Measurements from ENCODE around the gene FLACC1. TPM values are rescaled to one million over a fixed set of nuclear protein-coding genes. Genes with fewer than 3 reads are reported as not detected.

Gene FLACC1
- total and polyA plus RNA-seq, 2 of the 8 experiments (the other 6 are each of a cell fraction or from before 2014, with no cell fraction given), result 0.58 TPM; not detected in 1

DNA sequence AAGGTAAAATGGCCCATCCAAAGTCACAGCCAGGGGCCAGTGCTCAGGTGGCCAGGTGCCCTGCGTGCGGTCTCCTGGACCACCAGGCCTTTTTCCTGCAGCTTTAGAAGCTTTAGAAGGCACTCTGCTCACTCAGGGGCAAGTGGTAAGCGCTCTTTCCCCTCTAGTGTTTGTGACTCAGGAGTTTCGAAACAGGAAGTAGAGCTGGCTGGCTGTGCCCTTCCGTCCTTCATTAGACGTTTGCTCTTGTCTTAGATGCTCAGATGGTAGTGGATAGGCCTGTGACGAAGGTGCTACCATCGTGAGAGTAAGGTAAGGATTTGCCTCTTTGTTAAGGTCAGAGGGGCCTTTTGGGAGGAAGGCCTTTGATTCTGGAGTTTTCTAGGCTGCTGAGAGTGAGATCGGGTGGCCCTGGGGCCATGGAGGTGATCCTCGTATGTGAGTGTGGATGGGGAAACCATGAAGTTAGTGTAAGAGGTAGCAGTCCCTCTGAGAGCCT, 96.8 kb downstream of the FLACC1 start, which contains the start of gene CASP8 (continued):
- no peak for TF ChIP-seq HDAC6 (IDR thresholded peaks at IDR 0.05; ENCODE audit: low read depth, low read length)
- TF ChIP-seq, protein P1, sequence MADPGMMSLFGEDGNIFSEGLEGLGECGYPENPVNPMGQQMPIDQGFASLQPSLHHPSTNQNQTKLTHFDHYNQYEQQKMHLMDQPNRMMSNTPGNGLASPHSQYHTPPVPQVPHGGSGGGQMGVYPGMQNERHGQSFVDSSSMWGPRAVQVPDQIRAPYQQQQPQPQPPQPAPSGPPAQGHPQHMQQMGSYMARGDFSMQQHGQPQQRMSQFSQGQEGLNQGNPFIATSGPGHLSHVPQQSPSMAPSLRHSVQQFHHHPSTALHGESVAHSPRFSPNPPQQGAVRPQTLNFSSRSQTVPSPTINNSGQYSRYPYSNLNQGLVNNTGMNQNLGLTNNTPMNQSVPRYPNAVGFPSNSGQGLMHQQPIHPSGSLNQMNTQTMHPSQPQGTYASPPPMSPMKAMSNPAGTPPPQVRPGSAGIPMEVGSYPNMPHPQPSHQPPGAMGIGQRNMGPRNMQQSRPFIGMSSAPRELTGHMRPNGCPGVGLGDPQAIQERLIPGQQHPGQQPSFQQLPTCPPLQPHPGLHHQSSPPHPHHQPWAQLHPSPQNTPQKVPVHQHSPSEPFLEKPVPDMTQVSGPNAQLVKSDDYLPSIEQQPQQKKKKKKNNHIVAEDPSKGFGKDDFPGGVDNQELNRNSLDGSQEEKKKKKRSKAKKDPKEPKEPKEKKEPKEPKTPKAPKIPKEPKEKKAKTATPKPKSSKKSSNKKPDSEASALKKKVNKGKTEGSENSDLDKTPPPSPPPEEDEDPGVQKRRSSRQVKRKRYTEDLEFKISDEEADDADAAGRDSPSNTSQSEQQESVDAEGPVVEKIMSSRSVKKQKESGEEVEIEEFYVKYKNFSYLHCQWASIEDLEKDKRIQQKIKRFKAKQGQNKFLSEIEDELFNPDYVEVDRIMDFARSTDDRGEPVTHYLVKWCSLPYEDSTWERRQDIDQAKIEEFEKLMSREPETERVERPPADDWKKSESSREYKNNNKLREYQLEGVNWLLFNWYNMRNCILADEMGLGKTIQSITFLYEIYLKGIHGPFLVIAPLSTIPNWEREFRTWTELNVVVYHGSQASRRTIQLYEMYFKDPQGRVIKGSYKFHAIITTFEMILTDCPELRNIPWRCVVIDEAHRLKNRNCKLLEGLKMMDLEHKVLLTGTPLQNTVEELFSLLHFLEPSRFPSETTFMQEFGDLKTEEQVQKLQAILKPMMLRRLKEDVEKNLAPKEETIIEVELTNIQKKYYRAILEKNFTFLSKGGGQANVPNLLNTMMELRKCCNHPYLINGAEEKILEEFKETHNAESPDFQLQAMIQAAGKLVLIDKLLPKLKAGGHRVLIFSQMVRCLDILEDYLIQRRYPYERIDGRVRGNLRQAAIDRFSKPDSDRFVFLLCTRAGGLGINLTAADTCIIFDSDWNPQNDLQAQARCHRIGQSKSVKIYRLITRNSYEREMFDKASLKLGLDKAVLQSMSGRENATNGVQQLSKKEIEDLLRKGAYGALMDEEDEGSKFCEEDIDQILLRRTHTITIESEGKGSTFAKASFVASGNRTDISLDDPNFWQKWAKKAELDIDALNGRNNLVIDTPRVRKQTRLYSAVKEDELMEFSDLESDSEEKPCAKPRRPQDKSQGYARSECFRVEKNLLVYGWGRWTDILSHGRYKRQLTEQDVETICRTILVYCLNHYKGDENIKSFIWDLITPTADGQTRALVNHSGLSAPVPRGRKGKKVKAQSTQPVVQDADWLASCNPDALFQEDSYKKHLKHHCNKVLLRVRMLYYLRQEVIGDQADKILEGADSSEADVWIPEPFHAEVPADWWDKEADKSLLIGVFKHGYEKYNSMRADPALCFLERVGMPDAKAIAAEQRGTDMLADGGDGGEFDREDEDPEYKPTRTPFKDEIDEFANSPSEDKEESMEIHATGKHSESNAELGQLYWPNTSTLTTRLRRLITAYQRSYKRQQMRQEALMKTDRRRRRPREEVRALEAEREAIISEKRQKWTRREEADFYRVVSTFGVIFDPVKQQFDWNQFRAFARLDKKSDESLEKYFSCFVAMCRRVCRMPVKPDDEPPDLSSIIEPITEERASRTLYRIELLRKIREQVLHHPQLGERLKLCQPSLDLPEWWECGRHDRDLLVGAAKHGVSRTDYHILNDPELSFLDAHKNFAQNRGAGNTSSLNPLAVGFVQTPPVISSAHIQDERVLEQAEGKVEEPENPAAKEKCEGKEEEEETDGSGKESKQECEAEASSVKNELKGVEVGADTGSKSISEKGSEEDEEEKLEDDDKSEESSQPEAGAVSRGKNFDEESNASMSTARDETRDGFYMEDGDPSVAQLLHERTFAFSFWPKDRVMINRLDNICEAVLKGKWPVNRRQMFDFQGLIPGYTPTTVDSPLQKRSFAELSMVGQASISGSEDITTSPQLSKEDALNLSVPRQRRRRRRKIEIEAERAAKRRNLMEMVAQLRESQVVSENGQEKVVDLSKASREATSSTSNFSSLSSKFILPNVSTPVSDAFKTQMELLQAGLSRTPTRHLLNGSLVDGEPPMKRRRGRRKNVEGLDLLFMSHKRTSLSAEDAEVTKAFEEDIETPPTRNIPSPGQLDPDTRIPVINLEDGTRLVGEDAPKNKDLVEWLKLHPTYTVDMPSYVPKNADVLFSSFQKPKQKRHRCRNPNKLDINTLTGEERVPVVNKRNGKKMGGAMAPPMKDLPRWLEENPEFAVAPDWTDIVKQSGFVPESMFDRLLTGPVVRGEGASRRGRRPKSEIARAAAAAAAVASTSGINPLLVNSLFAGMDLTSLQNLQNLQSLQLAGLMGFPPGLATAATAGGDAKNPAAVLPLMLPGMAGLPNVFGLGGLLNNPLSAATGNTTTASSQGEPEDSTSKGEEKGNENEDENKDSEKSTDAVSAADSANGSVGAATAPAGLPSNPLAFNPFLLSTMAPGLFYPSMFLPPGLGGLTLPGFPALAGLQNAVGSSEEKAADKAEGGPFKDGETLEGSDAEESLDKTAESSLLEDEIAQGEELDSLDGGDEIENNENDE (IDR thresholded peaks at IDR 0.05; ENCODE audit: insufficient replicate concordance, low read length), result no peak

Measured in H1 (cell line).